Measurements from ENCODE around the gene PAGE2B.
"Not testable (repeated sequence)": the region's sequence is repeated elsewhere in the genome, so short reads cannot be mapped to it uniquely, and the experiment has no call there.

The PAGE2B gene, protein sequence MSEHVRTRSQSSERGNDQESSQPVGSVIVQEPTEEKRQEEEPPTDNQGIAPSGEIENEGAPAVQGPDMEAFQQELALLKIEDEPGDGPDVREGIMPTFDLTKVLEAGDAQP

DNA sequence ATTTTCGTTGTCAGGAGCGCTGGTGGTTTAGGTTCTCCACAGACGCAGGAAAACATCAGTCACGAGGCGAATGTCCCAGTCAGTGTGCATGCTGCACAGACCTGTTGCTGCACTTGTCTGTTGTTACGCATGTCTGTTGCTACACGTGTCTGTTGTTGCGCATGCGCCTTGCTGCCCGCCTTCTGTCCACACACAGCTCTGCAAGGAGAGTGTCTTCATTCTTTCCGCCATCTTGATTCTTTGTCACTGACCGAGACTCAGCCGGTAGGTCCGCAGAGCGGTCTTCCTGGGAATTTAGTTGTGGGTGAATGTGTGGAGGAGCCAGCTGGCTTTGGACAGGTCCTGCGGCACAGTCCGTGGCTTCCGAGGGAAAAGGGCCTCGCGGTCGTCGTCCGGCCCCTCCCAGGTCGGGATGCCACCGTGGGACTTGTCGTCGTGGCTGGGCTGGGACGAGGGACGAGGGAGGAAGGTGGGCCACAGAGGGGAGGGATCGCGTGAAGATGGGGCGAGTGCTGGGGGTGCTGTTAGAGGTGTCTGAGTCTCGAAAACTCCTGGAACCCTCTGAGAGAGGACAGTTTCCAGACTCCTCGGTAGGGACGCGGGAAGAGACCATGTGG, at the start of gene PAGE2B:
Gene PAGE2B, plus strand, starts transcription at position 180 of the 617 bp plus-strand sequence. CDS start 1,012 bp downstream, outside the sequence.
- no peak for DNase-seq (ENCODE audit: low read depth in 2 of 2)

DNA sequence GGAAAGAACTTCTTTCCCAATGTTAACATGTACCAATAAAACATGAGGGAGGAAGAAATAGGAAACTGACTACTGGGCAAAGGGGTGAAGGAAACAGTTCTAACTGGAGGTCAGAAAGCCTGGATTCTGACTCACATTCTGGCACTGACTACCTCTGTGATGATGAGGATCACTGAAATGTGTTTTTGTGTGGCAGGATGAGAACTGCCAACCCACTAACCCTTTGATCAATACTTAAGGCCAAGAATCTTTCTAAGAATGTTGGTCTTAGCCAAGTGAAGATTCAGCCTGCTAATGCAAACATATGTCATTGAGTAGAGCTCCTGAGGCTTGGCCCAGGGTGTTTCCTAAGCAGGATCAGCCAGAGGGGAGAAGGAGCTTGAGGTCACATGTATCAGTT, 48.7 kb upstream of the PAGE2B start:
- no peak for DNase-seq (ENCODE audit: low read depth in 2 of 2)

DNA sequence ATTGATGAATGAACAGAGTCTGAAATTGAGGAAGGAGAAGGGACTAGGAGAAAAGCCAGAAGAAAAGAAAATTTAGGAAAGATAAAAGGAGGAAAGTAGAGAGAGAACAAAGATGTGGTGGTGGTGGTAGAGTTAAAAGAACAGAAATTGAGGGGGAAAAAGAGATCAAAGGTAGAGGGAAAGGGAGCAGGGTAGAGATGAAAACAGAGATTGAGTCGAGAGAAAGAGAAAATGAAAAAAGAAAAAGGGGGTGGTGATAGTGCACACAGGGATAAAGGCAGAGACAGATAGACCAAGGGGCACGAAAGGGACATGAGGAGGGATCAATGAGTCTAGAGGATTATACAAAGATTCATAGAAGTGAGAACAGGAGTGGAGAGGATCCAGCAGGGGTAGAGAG, 48.0 kb upstream of the PAGE2B start:
- DNase-seq (ENCODE audit: low read depth in 2 of 2) = no peak

DNA sequence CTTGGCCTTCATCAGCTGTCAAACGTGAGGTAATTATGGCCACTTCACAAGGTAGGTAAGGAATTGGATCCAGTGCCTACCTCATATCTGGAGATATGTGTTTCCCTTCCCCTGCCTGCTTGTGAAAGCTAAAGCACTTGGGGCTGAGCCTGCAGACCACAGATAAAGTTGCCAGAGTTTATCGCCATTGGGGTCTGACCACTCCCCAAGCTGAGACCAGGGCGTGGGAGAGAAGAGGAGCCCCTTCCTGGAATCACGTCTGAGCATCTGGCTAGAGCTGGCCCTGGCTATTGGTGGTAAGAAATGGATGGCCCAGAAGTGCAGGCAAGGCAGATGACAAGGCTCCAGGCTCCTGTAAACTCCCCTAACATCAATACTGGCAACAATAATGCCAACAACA, 46.8 kb upstream of the PAGE2B start:
- DNase-seq (ENCODE audit: low read depth in 2 of 2) = no peak

DNA sequence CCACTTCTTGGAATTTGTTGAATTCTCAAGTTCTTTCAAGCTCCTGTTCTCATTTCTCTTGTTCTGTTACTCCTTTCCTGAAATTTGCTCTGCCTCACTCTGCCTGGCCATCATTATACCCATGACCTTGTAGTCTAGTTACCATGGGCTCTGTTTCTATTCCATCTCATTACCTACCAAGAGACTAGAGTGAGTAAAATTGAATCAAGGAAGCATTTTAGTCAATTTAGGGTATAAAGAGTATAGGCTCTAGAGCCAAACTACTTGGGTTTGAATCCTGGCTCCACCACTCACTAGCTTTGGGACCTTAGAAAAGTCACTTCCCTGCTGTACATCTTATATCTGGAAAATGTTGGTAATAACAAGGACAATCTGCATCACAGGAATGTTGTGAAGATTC, 46.2 kb upstream of the PAGE2B start:
- DNase-seq (ENCODE audit: low read depth in 2 of 2) = no peak

DNA sequence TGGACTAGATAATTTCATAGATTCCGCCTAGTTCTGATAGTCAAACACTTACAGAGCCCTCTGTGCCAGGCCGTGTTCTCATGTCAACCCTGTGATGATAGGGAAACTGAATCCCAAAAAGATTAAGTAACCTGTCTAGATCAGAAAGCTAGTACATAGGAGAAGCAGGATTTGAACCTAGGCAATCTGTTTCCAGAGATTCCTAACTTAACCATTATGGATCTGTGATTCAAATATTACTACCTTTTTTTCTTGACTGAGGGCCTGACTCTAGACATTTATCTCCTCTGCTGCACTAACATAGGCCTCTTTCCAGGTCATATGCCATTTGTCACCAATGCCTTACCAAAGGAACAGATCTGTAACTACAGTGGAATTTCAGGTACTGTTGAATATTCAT, 45.5 kb upstream of the PAGE2B start:
- no peak for DNase-seq (ENCODE audit: low read depth in 2 of 2)

DNA sequence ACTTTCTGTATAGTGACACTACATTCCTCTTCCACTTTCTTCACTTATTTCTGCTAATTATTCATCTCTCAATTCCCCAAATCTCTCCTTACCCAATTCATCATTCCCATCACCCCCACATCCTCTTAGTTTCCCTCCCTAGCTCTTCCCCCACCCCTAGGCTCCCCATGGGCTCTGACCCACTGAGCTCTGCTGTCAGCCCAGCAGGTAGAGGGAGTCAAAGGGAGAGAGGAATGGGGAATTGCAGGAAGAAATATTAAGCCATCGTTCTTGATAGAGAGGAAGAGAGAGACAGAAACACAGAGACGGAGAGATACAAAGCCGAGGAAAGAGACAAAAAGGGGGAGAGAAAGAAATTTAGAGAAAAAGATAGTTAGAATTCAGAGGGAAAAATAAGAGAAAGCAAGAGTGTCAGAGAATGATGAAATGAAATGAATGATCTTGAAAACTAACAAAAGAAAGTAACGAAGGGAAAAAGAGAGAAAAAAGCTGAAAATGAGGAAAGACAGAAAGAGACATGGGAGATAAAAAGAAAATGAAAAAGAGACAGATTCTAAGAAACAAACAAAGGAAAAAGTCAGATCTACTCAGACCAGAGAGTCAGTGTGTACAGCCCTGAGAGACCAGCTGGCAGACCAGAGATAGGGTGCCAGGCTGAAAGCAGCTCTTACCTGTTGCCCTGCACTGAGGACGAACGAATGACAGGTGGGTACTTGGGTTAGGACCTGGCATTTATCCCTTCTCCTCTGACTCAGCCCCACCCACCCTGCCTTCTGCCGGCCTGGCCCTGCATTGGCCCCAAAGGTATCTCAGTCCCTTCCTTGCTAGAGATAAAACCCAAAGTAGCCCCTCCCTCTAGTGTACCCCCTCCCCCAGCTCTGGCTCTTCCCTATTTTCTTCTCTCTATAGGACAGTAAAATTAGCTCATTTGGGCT, 44.3 kb upstream of the PAGE2B start, which contains the start of gene ALAS2:
Gene ALAS2, minus strand, starts transcription at position 707 of the 935 bp plus-strand sequence. CDS start 4,977 bp downstream, outside the sequence.
- DNase-seq (ENCODE audit: low read depth in 2 of 2) = no peak

DNA sequence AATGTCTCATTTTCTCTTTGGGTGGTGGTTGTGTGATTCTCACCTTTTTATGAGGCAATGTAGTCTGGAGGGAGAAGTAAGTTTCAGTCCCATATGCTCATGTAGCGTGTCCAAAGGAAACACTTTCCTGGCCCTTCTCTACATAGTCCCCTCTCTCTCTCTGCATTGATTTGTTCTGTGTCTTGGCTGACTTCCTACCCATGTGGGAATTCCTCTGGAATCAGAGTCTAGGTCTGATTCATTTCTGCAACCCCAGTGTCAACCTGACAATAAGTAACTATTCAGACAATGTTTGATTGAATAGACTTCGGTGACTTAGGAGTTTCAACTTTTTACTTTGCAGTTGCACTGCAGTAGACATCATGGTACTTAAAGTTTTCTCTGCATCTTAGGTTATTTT, 41.4 kb upstream of the PAGE2B start:
- DNase-seq (ENCODE audit: low read depth in 2 of 2) = no peak

DNA sequence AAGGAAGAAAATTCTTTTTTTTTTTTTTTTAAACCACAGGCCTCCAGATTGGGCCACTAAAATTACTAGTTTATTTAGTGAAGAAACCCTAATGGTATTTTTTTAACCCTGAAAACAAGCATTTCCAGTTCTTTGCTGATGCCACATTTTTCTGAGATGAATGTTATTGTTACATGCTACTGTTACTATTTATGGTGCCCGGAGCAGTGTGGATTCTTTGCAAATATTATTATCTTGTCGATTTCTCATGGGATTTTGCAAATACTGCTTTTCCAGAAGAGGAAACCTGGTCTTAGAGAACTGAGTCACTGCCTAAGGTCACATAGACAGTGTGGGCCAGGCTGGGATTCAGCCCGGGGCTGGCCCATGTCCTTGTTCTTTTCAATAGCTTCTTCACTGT, 35.4 kb upstream of the PAGE2B start:
- no peak for DNase-seq (ENCODE audit: low read depth in 2 of 2)

DNA sequence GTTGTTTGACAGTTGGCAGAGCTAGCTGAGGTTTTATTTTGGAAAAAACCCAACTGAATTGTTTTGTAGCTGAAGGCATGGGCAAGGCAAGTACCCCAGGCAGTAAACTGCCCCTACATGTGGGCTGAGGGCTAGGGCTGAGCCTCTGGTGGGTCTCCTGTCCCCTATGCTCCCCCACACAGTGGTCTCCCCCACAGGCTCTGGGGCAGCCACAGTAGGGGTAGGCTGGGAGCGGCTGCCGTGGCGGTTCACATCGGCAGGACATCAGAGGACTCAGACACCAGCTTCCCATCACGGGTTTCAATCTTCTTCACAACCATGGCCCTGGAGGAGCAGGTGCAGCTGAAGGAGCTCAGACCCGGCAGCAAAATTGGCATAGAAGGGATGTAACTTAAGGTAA, 33.3 kb upstream of the PAGE2B start:
- no peak for DNase-seq (ENCODE audit: low read depth in 2 of 2)

DNA sequence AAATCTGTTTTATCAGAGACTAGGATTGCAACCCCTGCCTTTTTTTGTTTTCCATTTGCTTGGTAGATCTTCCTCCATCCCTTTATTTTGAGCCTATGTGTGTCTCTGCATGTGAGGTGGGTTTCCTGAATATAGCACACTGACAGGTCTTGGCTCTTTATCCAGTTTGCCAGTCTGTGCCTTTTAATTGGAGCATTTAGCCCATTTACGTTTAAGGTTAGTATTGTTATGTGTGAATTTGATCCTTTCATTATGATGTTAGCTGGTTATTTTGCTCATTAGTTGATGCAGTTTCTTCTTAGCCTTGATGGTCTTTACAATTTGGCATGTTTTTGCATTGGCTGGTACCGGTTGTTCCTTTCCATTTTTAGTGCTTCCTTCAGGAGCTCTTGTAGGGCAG, 24.2 kb upstream of the PAGE2B start:
- DNase-seq (ENCODE audit: low read depth in 2 of 2) = not testable (repeated sequence)

DNA sequence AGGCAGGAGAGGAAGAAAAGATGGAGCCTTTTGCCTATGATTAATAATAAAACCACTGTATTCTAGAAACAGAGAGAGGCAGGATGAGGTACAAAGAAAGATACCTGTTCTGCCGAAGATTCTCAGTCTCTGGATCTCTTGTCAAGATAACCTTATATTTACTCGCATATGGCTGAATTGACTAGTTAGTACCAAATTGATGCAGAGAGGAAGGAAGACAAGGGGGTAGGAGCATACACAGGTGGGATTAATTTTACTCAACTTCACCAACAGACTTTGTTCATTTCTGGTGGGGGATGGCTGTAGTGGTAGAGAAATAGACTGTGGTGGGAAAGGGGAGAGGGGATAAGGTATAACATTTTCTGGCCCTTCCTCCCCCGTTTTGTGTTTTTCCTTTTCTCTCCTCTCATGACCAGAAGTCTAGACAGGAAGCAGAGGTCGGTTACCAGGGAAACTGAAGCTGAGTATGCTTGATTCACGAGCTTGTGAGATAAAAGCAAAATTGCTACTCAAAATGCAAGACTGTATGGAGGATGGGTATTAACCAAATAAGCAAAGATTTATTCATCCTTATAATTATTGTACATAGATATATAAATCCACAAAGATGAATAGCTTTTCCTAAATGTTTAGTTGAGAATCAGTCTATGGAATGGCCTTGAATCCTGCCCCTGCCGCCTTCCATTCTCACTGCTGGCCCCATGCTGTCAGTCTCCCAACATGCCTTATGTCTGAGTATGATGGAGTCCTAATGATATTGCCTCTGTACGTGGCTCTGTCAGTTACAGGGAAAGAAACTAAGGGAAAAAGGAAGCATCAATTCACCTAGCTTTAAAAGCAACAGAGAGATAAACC, 17.8 kb upstream of the PAGE2B start:
- no peak for DNase-seq (ENCODE audit: low read depth in 2 of 2)

DNA sequence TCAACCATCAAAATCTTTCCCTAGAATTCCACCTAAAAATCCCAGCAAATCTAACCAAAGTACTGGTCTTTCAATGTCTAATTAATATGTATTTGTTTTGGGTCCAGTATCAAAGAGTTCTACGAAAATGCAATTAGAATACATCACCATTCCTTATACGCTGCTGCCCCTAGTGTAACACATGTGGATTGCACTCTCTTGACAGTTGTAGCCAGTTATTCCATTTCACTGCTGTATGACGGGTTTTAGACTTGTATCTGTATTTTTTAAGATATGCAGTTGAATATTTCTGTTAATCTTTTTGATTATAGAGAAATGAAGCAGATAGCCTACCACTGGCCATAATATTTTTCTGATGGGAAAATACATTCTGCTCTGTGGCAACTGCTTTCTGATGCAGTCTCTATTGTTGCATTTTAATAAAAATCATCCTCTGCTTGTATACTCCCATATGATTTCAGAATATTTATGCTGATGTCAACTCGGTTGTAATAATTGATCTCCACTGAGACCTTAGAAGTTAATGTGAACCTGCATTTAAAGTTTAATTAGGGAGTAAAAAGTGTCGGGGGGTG, 17.1 kb upstream of the PAGE2B start:
- DNase-seq (ENCODE audit: low read depth in 2 of 2) = peak in 1 of 2 donors; percentile 19

DNA sequence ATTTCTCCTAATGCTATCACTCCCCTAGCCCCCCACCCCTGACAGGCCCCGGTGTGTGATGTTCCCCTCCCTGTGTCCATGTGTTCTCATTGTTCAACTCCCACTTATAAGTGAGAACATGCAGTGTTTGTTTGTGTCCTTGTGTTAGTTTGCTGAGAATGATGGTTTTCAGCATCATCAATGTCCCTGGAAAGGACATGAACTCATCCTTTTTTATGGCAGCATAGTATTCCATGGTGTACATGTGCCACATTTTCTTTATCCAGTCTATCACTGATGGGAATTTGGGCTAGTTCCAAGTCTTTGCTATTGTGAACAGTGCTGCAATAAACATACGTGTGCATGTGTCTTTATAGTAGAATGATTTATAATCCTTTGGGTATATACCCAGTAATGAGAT, 7.7 kb upstream of the PAGE2B start:
- DNase-seq (ENCODE audit: low read depth in 2 of 2) = not testable (repeated sequence)

DNA sequence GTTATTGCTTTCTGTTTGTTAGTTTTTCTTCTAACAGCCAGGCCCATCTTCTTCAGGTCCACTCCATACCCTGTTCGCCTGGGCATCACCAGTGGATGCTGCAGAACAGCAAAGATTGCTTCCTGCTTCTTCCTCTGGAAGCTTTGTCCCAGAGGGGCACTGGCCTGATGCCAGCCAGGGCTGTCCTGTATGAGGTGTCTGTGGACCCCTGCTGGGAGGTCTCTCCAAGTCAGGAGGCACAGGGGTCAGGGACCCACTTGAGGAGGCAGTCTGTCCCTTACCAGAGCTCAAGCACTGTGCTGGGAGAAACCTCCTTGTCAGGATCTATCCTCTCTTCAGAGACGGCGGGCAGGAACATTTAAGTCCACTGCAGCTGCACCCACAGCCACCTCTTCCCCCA, 2.5 kb upstream of the PAGE2B start:
- DNase-seq (ENCODE audit: low read depth in 2 of 2) = no peak

DNA sequence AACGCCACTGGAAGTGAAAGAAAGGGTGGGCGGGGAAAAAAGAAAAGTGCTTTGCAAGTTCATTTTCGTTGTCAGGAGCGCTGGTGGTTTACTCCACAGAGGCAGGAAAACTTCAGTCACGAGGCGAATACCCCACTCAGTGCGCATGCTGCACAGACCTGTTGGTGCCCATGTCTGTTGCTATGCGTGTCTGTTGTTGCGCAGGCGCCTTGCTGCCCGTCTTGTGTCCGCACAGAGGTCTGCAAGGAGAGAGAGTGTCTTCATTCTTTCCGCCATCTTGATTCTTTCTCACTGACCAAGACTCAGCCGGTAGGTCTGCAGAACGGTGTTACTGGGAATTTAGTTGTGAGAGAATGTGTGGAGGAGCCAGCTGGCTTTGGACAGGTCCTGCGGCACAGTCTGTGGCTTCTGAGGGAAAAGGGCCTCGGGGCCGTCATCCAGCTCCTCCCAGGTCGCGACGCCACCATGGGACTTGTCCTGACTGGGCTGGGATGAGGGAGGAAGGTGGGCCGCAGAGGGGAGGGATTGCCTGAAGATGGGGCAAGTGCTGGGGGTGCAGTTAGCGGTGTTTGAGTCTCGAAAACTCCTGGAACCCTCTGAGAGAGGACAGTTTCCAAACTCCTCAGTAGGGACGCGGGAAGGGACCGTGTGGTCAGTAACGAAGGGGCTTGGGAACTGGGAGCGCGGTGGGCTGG, 14.1 kb downstream of the PAGE2B start, which contains the start of gene PAGE2:
Gene PAGE2, plus strand, starts transcription at position 224 of the 695 bp plus-strand sequence. CDS start 1,003 bp downstream, outside the sequence.
- DNase-seq (ENCODE audit: low read depth in 2 of 2) = no peak

DNA sequence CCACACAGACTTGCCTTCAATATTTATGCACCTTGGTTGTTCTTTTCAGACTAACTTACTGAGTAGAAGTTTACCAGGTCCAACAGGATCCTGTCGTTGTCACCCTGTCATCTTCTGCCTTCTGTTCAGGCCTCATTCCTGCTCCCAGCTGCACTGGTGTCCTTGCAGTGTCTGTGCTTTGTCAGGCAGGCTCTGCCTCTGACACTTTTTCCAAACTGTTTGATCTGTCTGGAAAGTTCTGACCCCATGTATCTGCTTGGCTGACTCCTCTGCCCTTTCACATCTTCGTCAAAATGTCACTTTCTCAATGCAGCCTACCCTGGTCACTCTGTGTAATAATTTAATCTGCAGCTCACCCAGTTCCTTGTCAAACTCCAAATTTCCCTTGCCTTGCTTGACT, 23.9 kb downstream of the PAGE2B start:
- DNase-seq (ENCODE audit: low read depth in 2 of 2) = no peak

DNA sequence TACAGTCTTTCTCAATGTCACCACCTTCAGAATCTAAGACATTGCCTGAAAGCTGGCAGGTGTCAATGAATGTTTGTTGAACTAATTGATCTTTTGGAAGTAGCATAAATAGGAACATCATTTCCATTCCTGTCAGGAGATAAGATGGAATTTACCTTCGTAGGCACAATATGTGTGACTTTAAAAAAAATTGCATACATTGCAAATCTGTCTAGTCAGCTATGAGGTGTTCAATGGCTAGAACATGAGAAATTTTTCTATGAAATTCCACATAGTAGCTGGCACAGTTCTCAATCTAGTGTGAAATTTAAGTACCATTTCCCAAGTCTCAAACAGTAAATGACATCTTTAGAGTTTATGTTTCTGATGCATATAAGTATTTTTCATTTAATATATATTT, 24.3 kb downstream of the PAGE2B start:
- no peak for DNase-seq (ENCODE audit: low read depth in 2 of 2)

DNA sequence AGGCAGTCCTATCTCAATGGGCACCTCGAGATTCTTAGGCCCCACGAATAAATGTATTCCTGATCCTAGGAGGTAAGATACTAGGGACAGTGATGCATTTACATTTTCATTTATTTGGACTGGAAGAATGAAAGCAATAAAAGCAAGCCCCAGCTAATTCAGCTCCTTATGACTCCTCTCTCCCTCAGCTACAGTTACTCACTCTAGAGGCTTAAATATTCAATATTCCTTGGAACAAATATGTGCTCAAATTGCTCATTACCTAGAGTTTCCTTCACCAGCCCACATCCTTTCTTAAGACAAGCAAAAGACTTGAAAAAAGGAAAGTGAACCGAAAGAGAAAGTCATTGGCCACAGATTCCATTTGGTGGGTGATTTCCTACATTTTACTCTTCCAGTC, 27.9 kb downstream of the PAGE2B start:
- no peak for DNase-seq (ENCODE audit: low read depth in 2 of 2)

DNA sequence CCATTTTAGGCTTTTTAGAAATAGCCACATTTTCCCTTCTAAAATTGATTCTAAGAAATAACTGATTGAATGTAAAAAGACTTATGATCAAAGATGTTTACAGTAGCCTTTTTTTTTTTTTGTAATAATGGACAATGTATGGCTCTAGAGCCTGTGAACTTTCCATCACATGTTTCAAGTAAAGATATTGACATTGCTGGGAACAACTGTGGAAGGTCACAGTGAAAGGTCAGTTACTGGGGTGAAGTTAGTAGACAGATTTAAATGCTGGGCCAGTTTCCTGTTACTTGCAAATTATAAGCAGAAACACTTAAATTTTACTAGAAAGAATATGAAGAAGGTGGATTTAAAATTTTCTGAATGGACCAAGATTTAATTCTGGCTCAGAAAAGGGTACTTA, 32.4 kb downstream of the PAGE2B start:
- no peak for DNase-seq (ENCODE audit: low read depth in 2 of 2)

DNA sequence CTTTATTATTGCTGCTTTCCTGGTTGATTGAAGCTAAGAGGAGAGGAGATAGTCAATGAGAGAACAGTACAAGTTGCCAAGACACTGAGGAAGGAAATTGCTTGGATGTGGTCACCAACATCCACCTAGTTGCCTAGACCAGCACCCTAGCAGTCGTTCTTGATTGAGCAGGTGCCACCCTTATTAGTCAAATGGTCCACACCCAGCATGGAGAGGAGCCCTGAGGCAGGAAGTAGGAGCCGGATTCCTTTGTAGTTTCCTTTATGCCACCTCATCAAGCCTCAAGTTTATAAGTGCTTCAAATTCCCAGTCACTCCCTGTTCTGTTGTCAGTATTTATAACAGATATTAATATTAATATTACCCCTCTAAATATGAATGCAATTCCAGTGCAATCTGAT, 33.1 kb downstream of the PAGE2B start:
- DNase-seq (ENCODE audit: low read depth in 2 of 2) = no peak

All from stimulated activated CD4-positive, alpha-beta T cell treated with anti-CD3 and anti-CD28 coated beads, Interleukin-1b, Interleukin-23, amount 100 ng/mL, for 4 hours (primary cell).